ENCODE data around the gene TEKT3. TPM values are rescaled to one million over a fixed set of nuclear protein-coding genes. Genes with fewer than 3 reads are reported as not detected.

Gene TEKT3
- polyA plus RNA-seq, 1 of the 3 experiments (the other 2 are of a cell fraction) = 0.62 TPM

DNA sequence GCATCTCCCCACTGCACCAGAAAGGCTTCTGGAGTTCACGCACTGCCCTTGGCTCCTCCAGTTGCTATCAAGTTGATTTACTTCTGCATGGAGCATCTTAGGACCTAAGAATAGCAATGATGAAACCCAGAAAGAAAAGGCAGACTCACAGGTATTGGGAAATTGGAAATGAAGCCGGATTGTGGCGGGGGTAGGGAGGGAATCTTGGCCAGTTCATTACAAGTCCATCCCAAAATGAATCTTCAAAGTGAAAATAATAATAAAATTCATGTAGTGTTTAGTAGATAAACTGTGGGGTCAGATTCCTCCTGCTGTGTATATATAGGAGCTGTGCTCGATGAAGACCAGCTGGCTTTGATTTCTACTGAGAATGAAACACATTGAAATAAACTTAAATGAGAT lies 33.7 kb downstream of the TEKT3 start:
- peaks cover 10% of the 10 kb centered on the region; the same call in 1 of the 2 replicates for H3K27me3 ChIP-seq (ENCODE audit: insufficient read depth)
- DNase-seq = no peak
- no peak overlapping the region for H3K4me2 ChIP-seq
- H3K4me1 ChIP-seq (ENCODE audit: control insufficient read depth in 1 of 2, insufficient read depth in 2 of 2, low read depth in 1 of 2, low read length in 1 of 2) = peaks cover 0 to 8% of the 10 kb centered on the region in 2 experiments; a peak in 2 of 4 replicates
- no peaks in the 10 kb centered on the region for H4K20me1 ChIP-seq (ENCODE audit: insufficient read depth)
- H3K9me2 ChIP-seq = no peaks in the 10 kb centered on the region
- no peaks in the 10 kb centered on the region for H3F3A ChIP-seq (replicated peaks; ENCODE audit: insufficient read depth)
- H2AFZ ChIP-seq (ENCODE audit: low read depth) = no peak overlapping the region
- H3K4me3 ChIP-seq (ENCODE audit: low read depth in 2 of 2, low read length in 1 of 2) = no peak overlapping the region
- no peak overlapping the region for H3K27ac ChIP-seq (ENCODE audit: low read depth in 2 of 2, low read length in 1 of 2)
- 57% methylated on average over 4 of the region's 4 CpGs for WGBS (ENCODE audit: low lambda C conversion rate)
- no peaks in the 10 kb centered on the region for H3K9me3 ChIP-seq
- H3K36me3 ChIP-seq (replicated peaks in 1 of 2; ENCODE audit: control insufficient read depth in 1 of 2, insufficient read depth in 2 of 2, low read length in 1 of 2) = no peaks in the 10 kb centered on the region
- TF ChIP-seq TEAD4 (IDR thresholded peaks at IDR 0.05; ENCODE audit: borderline replicate concordance, insufficient read depth) = no peak
- no peak for TF ChIP-seq SIN3A (IDR thresholded peaks at IDR 0.05; ENCODE audit: borderline replicate concordance, low read depth, low read length)
- TF ChIP-seq FOXJ3 (CRISPR knock-in tag; IDR thresholded peaks at IDR 0.05) = no peak
- TF ChIP-seq, protein P1, sequence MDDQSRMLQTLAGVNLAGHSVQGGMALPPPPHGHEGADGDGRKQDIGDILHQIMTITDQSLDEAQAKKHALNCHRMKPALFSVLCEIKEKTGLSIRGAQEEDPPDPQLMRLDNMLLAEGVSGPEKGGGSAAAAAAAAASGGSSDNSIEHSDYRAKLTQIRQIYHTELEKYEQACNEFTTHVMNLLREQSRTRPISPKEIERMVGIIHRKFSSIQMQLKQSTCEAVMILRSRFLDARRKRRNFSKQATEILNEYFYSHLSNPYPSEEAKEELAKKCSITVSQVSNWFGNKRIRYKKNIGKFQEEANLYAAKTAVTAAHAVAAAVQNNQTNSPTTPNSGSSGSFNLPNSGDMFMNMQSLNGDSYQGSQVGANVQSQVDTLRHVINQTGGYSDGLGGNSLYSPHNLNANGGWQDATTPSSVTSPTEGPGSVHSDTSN (IDR thresholded peaks at IDR 0.05) = no peak
- no peak for TF ChIP-seq MEF2A (IDR thresholded peaks at IDR 0.05; ENCODE audit: borderline replicate concordance, low read depth)
- no peak for TF ChIP-seq ELF1 (IDR thresholded peaks at IDR 0.05)
- no peak for TF ChIP-seq RFX5 (IDR thresholded peaks at IDR 0.05; ENCODE audit: low read length)
- no peak for TF ChIP-seq RXRA (IDR thresholded peaks at IDR 0.05; ENCODE audit: borderline replicate concordance, low read depth)
- TF ChIP-seq, protein P2, sequence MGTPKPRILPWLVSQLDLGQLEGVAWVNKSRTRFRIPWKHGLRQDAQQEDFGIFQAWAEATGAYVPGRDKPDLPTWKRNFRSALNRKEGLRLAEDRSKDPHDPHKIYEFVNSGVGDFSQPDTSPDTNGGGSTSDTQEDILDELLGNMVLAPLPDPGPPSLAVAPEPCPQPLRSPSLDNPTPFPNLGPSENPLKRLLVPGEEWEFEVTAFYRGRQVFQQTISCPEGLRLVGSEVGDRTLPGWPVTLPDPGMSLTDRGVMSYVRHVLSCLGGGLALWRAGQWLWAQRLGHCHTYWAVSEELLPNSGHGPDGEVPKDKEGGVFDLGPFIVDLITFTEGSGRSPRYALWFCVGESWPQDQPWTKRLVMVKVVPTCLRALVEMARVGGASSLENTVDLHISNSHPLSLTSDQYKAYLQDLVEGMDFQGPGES (IDR thresholded peaks at IDR 0.05; ENCODE audit: low read depth, low read length) = no peak
- no peak for TF ChIP-seq GABPA (IDR thresholded peaks at IDR 0.05; ENCODE audit: low read depth)
- TF ChIP-seq, protein P3, sequence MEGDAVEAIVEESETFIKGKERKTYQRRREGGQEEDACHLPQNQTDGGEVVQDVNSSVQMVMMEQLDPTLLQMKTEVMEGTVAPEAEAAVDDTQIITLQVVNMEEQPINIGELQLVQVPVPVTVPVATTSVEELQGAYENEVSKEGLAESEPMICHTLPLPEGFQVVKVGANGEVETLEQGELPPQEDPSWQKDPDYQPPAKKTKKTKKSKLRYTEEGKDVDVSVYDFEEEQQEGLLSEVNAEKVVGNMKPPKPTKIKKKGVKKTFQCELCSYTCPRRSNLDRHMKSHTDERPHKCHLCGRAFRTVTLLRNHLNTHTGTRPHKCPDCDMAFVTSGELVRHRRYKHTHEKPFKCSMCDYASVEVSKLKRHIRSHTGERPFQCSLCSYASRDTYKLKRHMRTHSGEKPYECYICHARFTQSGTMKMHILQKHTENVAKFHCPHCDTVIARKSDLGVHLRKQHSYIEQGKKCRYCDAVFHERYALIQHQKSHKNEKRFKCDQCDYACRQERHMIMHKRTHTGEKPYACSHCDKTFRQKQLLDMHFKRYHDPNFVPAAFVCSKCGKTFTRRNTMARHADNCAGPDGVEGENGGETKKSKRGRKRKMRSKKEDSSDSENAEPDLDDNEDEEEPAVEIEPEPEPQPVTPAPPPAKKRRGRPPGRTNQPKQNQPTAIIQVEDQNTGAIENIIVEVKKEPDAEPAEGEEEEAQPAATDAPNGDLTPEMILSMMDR (IDR thresholded peaks at IDR 0.05) = no peak
- TF ChIP-seq TAF1 (IDR thresholded peaks at IDR 0.05; ENCODE audit: borderline replicate concordance, low read depth, low read length) = no peak
- no peak for TF ChIP-seq FOXM1 (IDR thresholded peaks at IDR 0.05; ENCODE audit: low read depth)
- TF ChIP-seq, protein P4, sequence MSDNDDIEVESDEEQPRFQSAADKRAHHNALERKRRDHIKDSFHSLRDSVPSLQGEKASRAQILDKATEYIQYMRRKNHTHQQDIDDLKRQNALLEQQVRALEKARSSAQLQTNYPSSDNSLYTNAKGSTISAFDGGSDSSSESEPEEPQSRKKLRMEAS (IDR thresholded peaks at IDR 0.05; ENCODE audit: low read depth) = no peak
- no peak for TF ChIP-seq NFIC (IDR thresholded peaks at IDR 0.05; ENCODE audit: borderline replicate concordance)
- TF ChIP-seq TCF12 (IDR thresholded peaks at IDR 0.05) = no peak
- TF ChIP-seq YY1 (IDR thresholded peaks at IDR 0.05; ENCODE audit: low read depth) = no peak
- TF ChIP-seq, protein P5, sequence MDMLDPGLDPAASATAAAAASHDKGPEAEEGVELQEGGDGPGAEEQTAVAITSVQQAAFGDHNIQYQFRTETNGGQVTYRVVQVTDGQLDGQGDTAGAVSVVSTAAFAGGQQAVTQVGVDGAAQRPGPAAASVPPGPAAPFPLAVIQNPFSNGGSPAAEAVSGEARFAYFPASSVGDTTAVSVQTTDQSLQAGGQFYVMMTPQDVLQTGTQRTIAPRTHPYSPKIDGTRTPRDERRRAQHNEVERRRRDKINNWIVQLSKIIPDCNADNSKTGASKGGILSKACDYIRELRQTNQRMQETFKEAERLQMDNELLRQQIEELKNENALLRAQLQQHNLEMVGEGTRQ (IDR thresholded peaks at IDR 0.05; ENCODE audit: borderline replicate concordance, low read depth, low read length) = no peak
- no peak for TF ChIP-seq CHD2 (IDR thresholded peaks at IDR 0.05; ENCODE audit: low read length, partially characterized antibody)
- H3K79me2 ChIP-seq (ENCODE audit: insufficient read depth) = no peaks in the 10 kb centered on the region
- no peak overlapping the region for H3K9ac ChIP-seq
- ChIA-PET CTCF (interaction anchor here (0.5 kb wide), 1 partner anchor 637 kb away, joined by 3 read pairs; the partner anchor contains the start of gene ADORA2B), POLR2A (no interaction called here)

All from SK-N-SH (cell line).